Spleen (tissue), 7 donors: ENCODE results near the gene SUSD2.

Experiments used
- CTCF ChIP-seq, 11 experiments: fragments of 200-600 bp in 7 of 11; fragments of 450-650 bp in 4 of 11; sonication (generic) in 4 of 11; IDR thresholded peaks in 8 of 11; conservative IDR thresholded peaks in 3 of 11; 1 replicate in 7 of 11; 2 replicates in 4 of 11; pipeline versions ENCODE4 v1.4.0 to v1.8.0; 2016 to 2021; ENCODE audit warnings: antibody characterized with exemption in 11 of 11, inconsistent platforms in 4 of 11, mild to moderate bottlenecking in 1 of 11
- POLR2A ChIP-seq, 3 donors: fragments of 450-650 bp; IDR thresholded peaks; one replicate each; pipeline ENCODE4 v1.5.1; 2017; ENCODE audit warnings: antibody characterized with exemption in 3 of 3, mild to moderate bottlenecking in 1 of 3
- donor health status: DM: no; HTN: no; CAD: no; lungs with moderate emphysema.
- donor health status: DM: no; HTN: no; CAD: no.
- donor health status: DM: no; HTN: no; CAD: no.

GRCh38 chr22:24191893-24192292, 10.6 kb downstream of the SUSD2 start:
- TF ChIP-seq CTCF (IDR thresholded peaks at IDR 0.05 in 8 of 11, conservative IDR thresholded peaks at IDR 0.05 in 3 of 11) (no peak), POLR2A (IDR thresholded peaks at IDR 0.05) (no peak)
